ENCODE measurements around the gene KCNIP4. TPM values are rescaled to one million over a fixed set of nuclear protein-coding genes. Genes with fewer than 3 reads are reported as not detected.

Gene KCNIP4
- total RNA-seq, 1 donor from 2014 or later = 3.3 TPM

DNA sequence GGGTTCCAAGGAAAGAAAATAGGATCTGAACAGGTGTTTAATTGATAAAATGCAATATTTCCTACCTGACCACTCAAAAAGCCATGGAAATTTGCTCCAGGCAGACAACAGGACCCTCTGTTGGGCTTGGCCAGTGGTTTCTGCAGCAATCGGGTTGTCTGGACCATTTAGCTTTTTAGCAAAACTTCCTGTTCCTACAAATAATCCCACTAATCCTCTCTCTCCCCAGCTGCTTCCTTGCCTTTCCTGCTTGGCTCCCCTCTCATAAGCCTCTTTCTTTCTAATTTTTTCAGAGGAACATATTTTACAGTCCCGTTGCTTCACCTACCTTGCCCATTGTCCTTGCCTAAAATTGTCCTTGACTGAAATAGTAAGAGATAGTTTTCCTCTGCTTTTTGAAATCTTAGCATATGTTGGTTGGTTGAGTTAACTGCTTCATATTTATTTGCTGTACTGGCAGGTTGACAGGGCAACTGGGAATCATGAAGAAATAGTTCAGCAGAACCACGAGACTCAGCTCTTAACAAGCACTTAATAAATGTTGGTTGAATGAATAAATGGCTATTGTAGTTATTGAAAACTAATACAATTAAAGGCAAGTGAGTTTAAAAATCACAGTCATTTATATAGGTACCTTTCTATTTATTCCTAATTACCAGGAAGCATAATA lies 259.8 kb downstream of the KCNIP4 start:
- DNase-seq (ENCODE audit: low spot score) = no peak

DNA sequence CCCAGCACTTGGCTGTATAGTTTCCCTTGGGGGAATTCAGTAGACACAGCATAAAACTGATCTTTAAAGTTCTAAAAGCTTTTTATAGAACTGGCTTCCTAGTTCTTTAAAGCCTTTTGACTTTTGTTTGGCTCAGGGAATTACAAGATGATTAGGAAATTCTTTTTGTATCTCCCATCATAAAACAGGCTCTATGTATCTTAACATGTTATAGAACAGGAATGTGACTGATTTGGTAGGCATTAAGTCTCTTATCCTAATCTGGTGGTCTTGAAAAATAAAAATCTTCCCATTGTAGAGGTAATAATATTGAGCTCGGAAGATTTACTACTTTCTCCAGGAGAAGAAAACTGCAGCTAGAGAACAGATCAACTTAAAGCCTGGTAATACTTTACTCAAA lies 262.7 kb downstream of the KCNIP4 start:
- no peak for DNase-seq (ENCODE audit: low spot score)

- no peak for DNase-seq (ENCODE audit: low spot score)
Observed at GRCh38 chr4:21680326-21680898, 268.2 kb downstream of the KCNIP4 start.

GRCh38 chr4:21678711-21679110 lies 269.9 kb downstream of the KCNIP4 start:
- DNase-seq (ENCODE audit: low spot score) = no peak

DNA sequence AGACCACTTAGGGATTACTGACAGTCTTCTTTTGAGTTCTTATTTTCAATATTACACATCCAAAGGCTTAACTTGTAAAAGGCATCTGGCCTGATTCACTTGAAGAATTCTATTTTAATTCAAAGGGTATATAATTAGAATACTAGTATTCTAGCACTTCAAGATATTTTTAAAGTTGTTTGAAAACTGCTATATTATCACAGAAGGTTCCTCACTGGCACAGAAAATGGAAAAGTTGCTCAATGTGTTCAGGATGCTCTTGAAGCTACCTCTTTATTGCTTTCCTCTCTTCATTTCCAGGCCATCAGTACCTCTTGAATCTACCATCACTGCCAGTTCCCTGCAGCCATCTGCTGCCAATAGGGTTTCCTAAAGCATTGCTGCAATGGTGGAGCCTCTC lies 271.4 kb downstream of the KCNIP4 start:
- no peak for DNase-seq (ENCODE audit: low spot score)

DNA sequence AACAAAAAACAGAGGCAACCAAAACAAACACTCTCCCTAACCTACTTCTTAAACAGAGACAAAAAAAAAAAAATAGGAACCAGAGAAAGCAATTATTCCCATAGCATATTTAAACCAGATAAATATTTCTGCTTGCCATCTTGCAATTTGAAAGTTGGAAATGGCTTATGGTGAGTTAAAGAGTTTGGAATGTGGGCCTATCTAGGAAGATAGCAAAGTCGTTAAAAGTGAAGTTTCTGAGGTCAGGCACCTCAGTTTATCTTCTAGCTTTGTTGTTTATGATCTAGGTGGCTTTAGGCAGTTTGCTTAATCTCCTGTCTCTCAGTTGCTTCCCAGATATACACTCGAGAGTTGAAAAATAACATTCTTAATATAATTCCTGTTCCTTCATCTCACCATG lies 284.2 kb downstream of the KCNIP4 start:
- no peak for DNase-seq (ENCODE audit: low spot score)

DNA sequence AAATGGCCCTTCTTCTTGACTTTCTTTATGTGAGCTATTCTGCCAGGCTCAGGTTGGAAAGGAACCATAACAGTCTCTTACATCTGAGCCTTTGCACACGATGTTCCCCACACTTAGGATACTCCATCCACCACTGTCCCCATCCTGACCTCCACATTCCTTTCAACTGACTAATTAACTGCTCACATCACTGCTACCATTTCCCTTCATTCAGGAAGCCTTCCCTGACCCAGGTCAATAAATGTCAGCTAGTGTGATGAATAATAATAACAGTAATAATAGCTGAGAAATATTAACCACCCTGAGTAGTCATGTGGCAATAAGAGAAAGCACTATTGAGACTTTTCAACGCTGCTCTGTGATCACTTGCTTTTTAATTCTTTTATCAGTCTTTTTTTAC lies 291.7 kb downstream of the KCNIP4 start:
- no peak for DNase-seq (ENCODE audit: low spot score)

DNA sequence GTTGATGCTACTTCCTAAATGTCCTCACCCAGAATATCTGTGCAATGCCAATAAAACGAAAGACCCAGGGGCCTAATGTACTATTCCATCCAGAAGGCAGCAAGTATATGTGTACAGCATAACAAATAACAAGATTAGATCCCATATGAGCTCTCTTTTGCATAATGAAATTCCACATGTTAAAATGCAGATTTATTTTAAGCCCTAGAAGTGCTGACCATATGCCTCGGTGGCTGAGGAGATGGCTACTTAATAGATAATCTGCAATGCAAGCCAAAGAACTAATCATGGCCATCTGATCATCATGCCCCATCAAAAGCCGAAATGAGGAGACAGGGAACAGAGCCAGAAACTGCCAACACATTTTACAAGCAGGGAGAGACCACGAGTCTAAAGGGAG lies 293.5 kb downstream of the KCNIP4 start:
- DNase-seq (ENCODE audit: low spot score) = no peak

- DNase-seq (ENCODE audit: low spot score) = no peak
Observed at GRCh38 chr4:21652508-21653231, 295.9 kb downstream of the KCNIP4 start.

GRCh38 chr4:21649391-21650090 lies 299.0 kb downstream of the KCNIP4 start:
- no peak for DNase-seq (ENCODE audit: low spot score)

GRCh38 chr4:21645776-21646175 lies 302.8 kb downstream of the KCNIP4 start:
- DNase-seq (ENCODE audit: low spot score) = no peak

GRCh38 chr4:21641696-21642095 lies 306.9 kb downstream of the KCNIP4 start:
- no peak for DNase-seq (ENCODE audit: low spot score)

DNA sequence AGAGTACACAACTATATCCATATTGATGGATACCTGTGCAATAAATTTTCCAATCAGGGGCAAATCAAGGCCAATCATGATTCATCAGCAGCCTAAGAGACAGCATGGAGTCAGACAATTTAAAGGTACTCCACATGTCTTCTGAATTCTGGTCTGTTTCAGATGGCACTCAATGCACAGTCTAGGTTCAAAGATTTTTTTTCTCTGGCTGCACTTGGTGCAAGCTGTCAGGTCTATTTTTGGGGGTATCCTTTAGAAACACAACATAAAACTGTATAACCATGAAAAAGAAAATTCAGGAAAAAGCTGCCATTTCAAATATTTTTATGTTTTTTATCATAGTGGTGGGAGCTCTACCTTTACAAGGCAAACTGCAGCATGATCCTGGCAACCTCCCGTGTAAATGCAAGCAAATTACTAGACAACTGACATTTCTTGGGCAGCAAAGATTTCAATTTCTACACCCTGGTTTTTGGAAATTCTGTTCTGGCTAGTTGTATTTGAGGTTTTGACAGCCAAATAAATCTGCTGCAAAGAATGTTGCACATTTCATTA lies 310.3 kb downstream of the KCNIP4 start:
- no peak for DNase-seq (ENCODE audit: low spot score)

GRCh38 chr4:21628916-21629610 lies 319.5 kb downstream of the KCNIP4 start:
- no peak for DNase-seq (ENCODE audit: low spot score)

GRCh38 chr4:21628116-21628670 lies 320.4 kb downstream of the KCNIP4 start:
- no peak for DNase-seq (ENCODE audit: low spot score)

DNA sequence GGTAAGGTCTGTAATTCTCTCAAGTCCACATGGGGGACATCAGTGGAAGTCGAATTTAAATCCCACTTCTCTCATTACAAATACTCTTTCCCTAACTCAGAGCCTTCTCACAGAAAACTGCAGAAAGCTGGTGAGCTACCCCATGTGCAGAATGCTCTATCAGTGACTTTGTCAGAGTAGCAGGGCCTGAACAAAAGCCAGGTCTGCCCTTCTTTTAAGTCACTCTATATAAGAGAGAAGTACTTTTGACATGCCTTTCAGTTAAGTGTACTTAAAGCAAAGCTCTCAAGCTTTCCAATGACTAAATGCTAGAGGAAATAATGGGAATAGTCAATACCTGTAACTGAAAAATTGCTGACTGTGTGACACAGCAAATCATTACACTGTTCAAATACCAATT lies 323.1 kb downstream of the KCNIP4 start:
- no peak for DNase-seq (ENCODE audit: low spot score)

DNA sequence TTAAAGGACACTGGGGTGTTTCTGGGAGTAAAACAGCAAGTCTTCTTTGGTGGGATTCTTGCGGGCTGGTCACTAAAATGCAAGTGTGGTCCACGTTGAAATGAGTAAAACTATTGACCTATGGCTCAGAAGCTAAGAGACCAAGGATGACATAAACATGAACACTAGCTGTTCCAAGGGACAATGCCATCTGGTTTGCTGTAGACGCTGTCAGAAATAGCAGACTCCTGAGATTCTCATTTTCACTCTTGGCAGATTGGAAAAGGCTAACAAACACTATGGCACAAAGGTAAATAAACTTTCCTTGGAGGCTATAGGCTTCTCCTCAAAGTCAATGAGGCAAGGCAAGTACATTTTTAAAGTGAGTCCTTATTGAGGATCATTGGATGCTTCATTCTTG lies 343.6 kb downstream of the KCNIP4 start:
- DNase-seq (ENCODE audit: low spot score) = no peak

DNA sequence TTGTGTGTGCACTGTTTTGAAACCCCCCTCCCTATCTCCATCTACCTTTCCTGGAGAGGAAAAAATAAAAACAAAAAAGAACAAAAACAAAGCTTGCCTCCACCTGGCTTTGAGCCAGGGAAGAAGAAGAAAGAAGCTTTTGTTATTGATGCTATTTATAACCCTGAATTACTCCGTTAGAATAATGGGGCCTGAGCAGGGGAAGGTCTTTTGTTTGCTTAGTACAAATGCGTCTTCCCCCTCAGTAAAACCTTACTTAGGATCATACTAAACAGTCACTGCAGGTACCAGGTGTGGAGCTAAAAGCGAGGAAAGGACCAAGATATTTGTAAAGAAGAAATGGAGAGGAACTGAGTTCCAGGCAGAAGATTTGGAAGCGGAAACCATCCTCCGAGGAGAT lies 352.1 kb downstream of the KCNIP4 start:
- no peak for DNase-seq (ENCODE audit: low spot score)

DNA sequence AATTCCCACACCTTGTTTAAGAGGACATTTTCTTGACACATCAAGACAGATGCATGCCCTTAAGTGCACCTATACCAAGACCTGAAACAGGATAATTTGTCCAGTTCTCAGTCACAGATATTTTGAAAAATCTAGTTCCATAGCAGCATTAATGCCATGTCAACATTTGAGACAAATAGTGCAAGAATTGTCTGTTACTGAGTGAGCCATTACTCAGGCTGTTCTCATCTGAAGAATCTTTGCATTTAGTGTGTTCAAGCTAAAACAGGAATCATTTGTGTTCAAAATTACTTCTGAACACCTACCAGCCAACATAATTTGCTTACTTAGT lies 354.9 kb downstream of the KCNIP4 start:
- no peak for DNase-seq (ENCODE audit: low spot score)

GRCh38 chr4:21592970-21593670 lies 355.5 kb downstream of the KCNIP4 start:
- no peak for DNase-seq (ENCODE audit: low spot score)

DNA sequence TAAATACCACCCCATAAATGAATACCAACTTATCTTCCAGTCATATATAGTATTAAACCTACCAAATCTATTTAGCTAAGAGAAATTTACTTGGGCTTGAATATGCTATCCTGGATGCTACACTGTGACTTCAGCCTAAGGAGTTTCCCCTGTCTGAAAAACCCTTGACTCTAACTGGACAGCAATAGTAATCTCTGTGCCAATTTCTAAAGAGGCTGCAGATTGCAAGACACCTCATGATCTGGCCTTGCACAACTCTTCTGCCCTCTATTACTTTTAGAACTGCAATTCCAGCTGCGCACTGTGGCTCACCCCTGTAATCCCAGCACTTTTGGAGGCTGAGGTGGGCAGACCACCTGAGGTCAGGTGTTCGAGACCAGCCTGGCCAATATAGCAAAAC lies 371.5 kb downstream of the KCNIP4 start:
- no peak for DNase-seq (ENCODE audit: low spot score)
